ENCODE results near the gene TEX48. TPM values are rescaled to one million over a fixed set of nuclear protein-coding genes. Genes with fewer than 3 reads are reported as not detected.

The TEX48 gene
- total RNA-seq, 4 donors from 2014 or later = not detected

GRCh38 chr9:114696814-114697544, 15.0 kb upstream of the TEX48 start:
- intact Hi-C loops (cut with DNase I; ENCODE audit: low total_unique reads) (no loop called here), in situ Hi-C loops (cut with MboI; ENCODE audit: low pct_ligation_motif_present in 1 of 4, low pct_unique_long_range_greater_than_20kb in 1 of 4, low sequenced_read_pairs in 3 of 4) (loop anchor here in 2 of 4 donors (25.0 kb wide), 1 partner anchor 815 kb away; no protein-coding TSS in a partner anchor)
- 54 to 70% methylated on average over 2 to 7 of the region's 7 CpGs for WGBS, 2 donors (ENCODE audit: low coverage in 1 of 2)
- TF ChIP-seq POLR2A (IDR thresholded peaks at IDR 0.05) = no peak
- TF ChIP-seq EP300 (IDR thresholded peaks at IDR 0.05; ENCODE audit: low read depth) = no peak
- no peak for TF ChIP-seq CTCF (IDR thresholded peaks at IDR 0.05)
- Histone ChIP-seq H3K27me3 (no peaks in the 10 kb centered on the region), H3K4me1 (peaks cover 0 to 10% (median 6%) of the 10 kb centered on the region in 4 donors), H3K4me3 (no peak overlapping the region), H3K9me3 (no peaks in the 10 kb centered on the region), H3K36me3 (no peaks in the 10 kb centered on the region), H3K27ac (no peak overlapping the region)
- DNase-seq = no peak

- intact Hi-C loops (cut with DNase I; ENCODE audit: low total_unique reads) (no loop called here), in situ Hi-C loops (cut with MboI; ENCODE audit: low pct_ligation_motif_present in 1 of 4, low pct_unique_long_range_greater_than_20kb in 1 of 4, low sequenced_read_pairs in 3 of 4) (loop anchor here in 2 of 4 donors (25.0 kb wide), 1 partner anchor 816 kb away; no protein-coding TSS in a partner anchor)
These were observed 14.0 kb upstream of the TEX48 start for GRCh38 chr9:114695948-114696347.

GRCh38 chr9:114694719-114695269, 12.8 kb upstream of the TEX48 start:
- Histone ChIP-seq H3K4me3 (no peak overlapping the region), H3K27me3 (no peaks in the 10 kb centered on the region), H3K9me3 (no peaks in the 10 kb centered on the region), H3K36me3 (no peaks in the 10 kb centered on the region), H3K27ac (no peak overlapping the region), H3K4me1 (peaks cover 0 to 10% (median 6%) of the 10 kb centered on the region in 4 donors)
- 84 to 92% methylated on average over 5 to 6 of the region's 6 CpGs for WGBS, 2 donors (ENCODE audit: low coverage in 1 of 2)
- TF ChIP-seq CTCF (IDR thresholded peaks at IDR 0.05) (no peak), POLR2A (IDR thresholded peaks at IDR 0.05) (no peak), POLR2AphosphoS5 (IDR thresholded peaks at IDR 0.05) (no peak), EP300 (IDR thresholded peaks at IDR 0.05; ENCODE audit: low read depth) (no peak)
- in situ Hi-C loops (cut with MboI; ENCODE audit: low pct_ligation_motif_present in 1 of 4, low pct_unique_long_range_greater_than_20kb in 1 of 4, low sequenced_read_pairs in 3 of 4) = loop anchor here in 2 of 4 donors (25.0 kb wide), 1 partner anchor 818 kb away; no protein-coding TSS in a partner anchor
- intact Hi-C loops (cut with DNase I; ENCODE audit: low total_unique reads) = no loop called here
- no peak for DNase-seq

More at GRCh38 chr9:114695948-114696347, 14.0 kb upstream of the TEX48 start:
- no peaks in the 10 kb centered on the region for H3K27me3 ChIP-seq
- 37 to 69% methylated on average over 2 of the region's 2 CpGs for WGBS, 2 donors (ENCODE audit: low coverage in 1 of 2)
- no peaks in the 10 kb centered on the region for H3K36me3 ChIP-seq
- no peak overlapping the region for H3K27ac ChIP-seq
- TF ChIP-seq CTCF (IDR thresholded peaks at IDR 0.05) (no peak), POLR2A (IDR thresholded peaks at IDR 0.05) (no peak), EP300 (IDR thresholded peaks at IDR 0.05; ENCODE audit: low read depth) (no peak), POLR2AphosphoS5 (IDR thresholded peaks at IDR 0.05) (no peak)
- DNase-seq = no peak
- H3K9me3 ChIP-seq = no peaks in the 10 kb centered on the region
- H3K4me1 ChIP-seq = peaks cover 0 to 10% (median 6%) of the 10 kb centered on the region in 4 donors
- no peak overlapping the region for H3K4me3 ChIP-seq

GRCh38 chr9:114694146-114694545, 12.2 kb upstream of the TEX48 start:
- in situ Hi-C loops (cut with MboI; ENCODE audit: low pct_ligation_motif_present in 1 of 4, low pct_unique_long_range_greater_than_20kb in 1 of 4, low sequenced_read_pairs in 3 of 4) = loop anchor here in 2 of 4 donors (25.0 kb wide), 1 partner anchor 818 kb away; no protein-coding TSS in a partner anchor
- Histone ChIP-seq H3K4me3 (no peak overlapping the region), H3K27ac (no peak overlapping the region), H3K9me3 (no peaks in the 10 kb centered on the region), H3K4me1 (peaks cover 0 to 10% (median 6%) of the 10 kb centered on the region in 4 donors), H3K27me3 (no peaks in the 10 kb centered on the region), H3K36me3 (no peaks in the 10 kb centered on the region)
- WGBS, 2 donors (ENCODE audit: low coverage in 1 of 2) = 26 to 60% methylated on average over 1 to 2 of the region's 2 CpGs
- DNase-seq = no peak
- no peak for TF ChIP-seq EP300 (IDR thresholded peaks at IDR 0.05; ENCODE audit: low read depth)
- TF ChIP-seq CTCF (IDR thresholded peaks at IDR 0.05) = no peak
- TF ChIP-seq POLR2A (IDR thresholded peaks at IDR 0.05) = no peak
- no peak for TF ChIP-seq POLR2AphosphoS5 (IDR thresholded peaks at IDR 0.05)
- intact Hi-C loops (cut with DNase I; ENCODE audit: low total_unique reads) = no loop called here

Data from transverse colon (tissue), 4 donors.